Spleen (tissue), 7 donors: ENCODE data around the gene RBM24.

Source experiments
- POLR2A ChIP-seq, 3 donors: fragments of 450-650 bp; IDR thresholded peaks; one replicate each; pipeline ENCODE4 v1.5.1; 2017; ENCODE audit warnings: antibody characterized with exemption in 3 of 3, mild to moderate bottlenecking in 1 of 3
- POLR2AphosphoS5 ChIP-seq, 3 donors: sonication (generic); formaldehyde crosslinking; IDR thresholded peaks; one replicate each; pipeline ENCODE4 v1.5.1; 2017; ENCODE audit warnings: antibody characterized with exemption in 3 of 3
- TF ChIP-seq, protein P1 (sequence below), 11 experiments: fragments of 200-600 bp in 7 of 11; fragments of 450-650 bp in 4 of 11; sonication (generic) in 4 of 11; IDR thresholded peaks in 8 of 11; conservative IDR thresholded peaks in 3 of 11; 1 replicate in 7 of 11; 2 replicates in 4 of 11; pipeline versions ENCODE4 v1.4.0 to v1.8.0; 2016 to 2021; ENCODE audit warnings: antibody characterized with exemption in 11 of 11, inconsistent platforms in 4 of 11, mild to moderate bottlenecking in 1 of 11
- donor health status: DM: no; HTN: no; CAD: no; lungs with moderate emphysema.
- donor health status: DM: no; HTN: no; CAD: no.
- donor health status: DM: no; HTN: no; CAD: no.

DNA sequence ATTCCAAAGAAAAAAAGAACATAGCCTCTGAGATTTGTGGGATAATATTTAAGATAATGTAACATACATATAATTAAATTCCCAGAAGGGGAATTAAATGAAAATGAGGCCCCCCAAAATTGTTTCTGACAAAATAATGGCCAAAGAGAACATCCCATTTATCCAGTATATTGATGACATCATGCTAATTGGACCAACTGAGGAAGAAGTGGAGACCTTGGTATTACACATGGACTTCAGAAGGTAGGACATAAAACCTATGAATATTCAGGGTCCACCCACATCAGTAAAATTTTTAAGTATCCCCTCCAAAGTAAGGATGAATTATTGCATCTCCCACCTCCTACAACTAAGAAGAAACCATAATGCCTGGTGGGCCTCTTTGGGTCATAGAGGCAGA lies 15.6 kb upstream of the RBM24 start:
- TF ChIP-seq POLR2A (IDR thresholded peaks at IDR 0.05) (no peak), POLR2AphosphoS5 (IDR thresholded peaks at IDR 0.05) (no peak)
- TF ChIP-seq, protein P1, sequence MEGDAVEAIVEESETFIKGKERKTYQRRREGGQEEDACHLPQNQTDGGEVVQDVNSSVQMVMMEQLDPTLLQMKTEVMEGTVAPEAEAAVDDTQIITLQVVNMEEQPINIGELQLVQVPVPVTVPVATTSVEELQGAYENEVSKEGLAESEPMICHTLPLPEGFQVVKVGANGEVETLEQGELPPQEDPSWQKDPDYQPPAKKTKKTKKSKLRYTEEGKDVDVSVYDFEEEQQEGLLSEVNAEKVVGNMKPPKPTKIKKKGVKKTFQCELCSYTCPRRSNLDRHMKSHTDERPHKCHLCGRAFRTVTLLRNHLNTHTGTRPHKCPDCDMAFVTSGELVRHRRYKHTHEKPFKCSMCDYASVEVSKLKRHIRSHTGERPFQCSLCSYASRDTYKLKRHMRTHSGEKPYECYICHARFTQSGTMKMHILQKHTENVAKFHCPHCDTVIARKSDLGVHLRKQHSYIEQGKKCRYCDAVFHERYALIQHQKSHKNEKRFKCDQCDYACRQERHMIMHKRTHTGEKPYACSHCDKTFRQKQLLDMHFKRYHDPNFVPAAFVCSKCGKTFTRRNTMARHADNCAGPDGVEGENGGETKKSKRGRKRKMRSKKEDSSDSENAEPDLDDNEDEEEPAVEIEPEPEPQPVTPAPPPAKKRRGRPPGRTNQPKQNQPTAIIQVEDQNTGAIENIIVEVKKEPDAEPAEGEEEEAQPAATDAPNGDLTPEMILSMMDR (IDR thresholded peaks at IDR 0.05 in 8 of 11, conservative IDR thresholded peaks at IDR 0.05 in 3 of 11), result no peak
